Activated T-cell treated with anti-CD3 and anti-CD28 coated beads for 24 hours (primary cell): ENCODE data around the gene GSTA5.
"Not testable (repeated sequence)": the region's sequence is repeated elsewhere in the genome, so short reads cannot be mapped to it uniquely, and the experiment has no call there.

Source experiments
- DNase-seq: peaks from one replicate; pipeline ENCODE4 v3.0.0-alpha.2; 2020; ENCODE audit warnings: low read depth

GSTA5 gene

GRCh38 chr6:52788478-52788877 lies 52.1 kb downstream of the GSTA5 start:
- DNase-seq, result no peak

GRCh38 chr6:52787917-52788316 lies 52.7 kb downstream of the GSTA5 start:
- no peak for DNase-seq

DNA sequence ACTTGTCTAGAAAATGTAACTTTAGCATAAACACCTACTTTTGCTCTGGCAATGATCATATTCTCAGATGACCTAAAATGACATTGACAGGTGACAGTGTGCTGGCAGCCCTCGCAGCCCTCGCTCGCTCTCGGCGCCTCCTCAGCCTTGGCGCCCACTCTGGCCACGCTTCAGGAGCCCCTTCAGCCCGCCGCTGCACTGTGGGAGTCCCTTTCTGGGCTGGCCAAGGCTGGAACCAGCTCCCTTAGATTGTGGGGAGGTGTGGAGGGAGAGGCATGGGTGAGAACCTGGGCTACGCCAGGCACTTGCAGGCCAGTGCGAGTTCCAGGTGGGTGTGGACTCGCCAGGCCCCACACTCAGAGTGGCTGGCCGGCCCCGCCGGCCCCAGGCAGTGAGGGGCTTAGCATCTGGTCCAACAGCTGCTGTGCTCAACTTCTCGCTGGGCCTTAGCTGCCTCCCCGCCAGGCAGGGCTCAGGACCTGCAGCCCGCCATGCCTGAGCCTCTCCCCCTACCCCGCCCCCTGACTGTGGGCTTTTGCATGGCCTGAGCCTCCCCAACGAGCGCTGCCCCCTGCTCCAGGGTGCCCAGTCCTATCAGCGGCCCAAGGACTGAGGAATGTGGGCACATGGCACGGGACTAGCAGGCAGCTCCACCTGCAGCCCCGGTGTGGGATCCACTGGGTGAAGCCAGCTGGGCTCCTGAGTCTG lies 54.2 kb downstream of the GSTA5 start:
- no peak for DNase-seq

- DNase-seq, result not testable (repeated sequence)
These were observed 57.8 kb downstream of the GSTA5 start for GRCh38 chr6:52782696-52783274.

- not testable (repeated sequence) for DNase-seq
These were observed 58.4 kb downstream of the GSTA5 start for GRCh38 chr6:52782209-52782608.
